ENCODE measurements around the gene SPOCD1.
A peak's percentile ranks its signal among the peaks of the same experiment; 100 is the strongest.

SPOCD1 gene

DNA sequence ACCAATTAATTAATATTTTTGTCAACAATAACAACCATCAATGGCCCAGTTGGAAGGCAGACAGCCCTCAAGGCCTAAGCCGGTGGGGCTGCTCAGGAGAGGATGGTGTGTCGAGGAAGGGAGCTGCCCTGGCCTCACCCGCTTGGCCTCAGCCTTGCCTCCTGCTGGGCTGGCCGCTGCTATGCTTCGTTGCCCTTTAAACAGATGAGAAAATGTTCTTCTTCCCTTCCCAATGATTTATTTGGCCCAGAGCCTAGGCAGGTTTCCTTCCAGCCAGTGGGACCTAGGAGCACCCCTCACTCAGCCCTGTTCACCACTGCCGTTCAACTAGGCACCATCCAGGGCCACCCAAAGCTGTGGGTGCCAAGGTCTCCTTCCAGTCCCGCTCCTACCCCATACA is 48.6 kb downstream of the SPOCD1 start:
- TF ChIP-seq, protein P1, sequence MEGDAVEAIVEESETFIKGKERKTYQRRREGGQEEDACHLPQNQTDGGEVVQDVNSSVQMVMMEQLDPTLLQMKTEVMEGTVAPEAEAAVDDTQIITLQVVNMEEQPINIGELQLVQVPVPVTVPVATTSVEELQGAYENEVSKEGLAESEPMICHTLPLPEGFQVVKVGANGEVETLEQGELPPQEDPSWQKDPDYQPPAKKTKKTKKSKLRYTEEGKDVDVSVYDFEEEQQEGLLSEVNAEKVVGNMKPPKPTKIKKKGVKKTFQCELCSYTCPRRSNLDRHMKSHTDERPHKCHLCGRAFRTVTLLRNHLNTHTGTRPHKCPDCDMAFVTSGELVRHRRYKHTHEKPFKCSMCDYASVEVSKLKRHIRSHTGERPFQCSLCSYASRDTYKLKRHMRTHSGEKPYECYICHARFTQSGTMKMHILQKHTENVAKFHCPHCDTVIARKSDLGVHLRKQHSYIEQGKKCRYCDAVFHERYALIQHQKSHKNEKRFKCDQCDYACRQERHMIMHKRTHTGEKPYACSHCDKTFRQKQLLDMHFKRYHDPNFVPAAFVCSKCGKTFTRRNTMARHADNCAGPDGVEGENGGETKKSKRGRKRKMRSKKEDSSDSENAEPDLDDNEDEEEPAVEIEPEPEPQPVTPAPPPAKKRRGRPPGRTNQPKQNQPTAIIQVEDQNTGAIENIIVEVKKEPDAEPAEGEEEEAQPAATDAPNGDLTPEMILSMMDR (IDR thresholded peaks at IDR 0.05; ENCODE audit: borderline replicate concordance, insufficient read depth, low read depth, low read length) = no peak
- no peak overlapping the region for H3K4me3 ChIP-seq (ENCODE audit: low read depth, low read length)

DNA sequence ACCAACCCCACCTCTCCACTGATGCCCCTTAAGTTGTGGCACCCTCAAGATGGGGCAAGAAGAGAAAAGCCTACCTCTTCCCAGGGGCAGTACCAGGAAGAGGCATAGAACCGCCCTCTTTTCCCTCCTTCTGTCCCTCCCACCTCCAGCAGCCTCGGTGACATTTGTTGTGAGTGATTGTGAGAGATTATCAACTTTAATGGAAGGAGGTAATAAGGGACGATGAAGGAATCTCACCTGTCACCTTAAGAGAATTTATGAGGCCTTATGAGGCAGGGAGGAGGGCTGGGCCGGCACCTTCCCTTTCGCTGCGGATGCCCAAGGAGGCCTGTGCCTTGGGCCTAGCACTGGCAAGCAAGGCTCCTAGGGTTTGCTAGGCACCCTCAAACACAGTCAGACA is 50.3 kb downstream of the SPOCD1 start:
- TF ChIP-seq, protein P1 (IDR thresholded peaks at IDR 0.05; ENCODE audit: borderline replicate concordance, insufficient read depth, low read depth, low read length) = no peak
- no peak overlapping the region for H3K4me3 ChIP-seq (ENCODE audit: low read depth, low read length)

DNA sequence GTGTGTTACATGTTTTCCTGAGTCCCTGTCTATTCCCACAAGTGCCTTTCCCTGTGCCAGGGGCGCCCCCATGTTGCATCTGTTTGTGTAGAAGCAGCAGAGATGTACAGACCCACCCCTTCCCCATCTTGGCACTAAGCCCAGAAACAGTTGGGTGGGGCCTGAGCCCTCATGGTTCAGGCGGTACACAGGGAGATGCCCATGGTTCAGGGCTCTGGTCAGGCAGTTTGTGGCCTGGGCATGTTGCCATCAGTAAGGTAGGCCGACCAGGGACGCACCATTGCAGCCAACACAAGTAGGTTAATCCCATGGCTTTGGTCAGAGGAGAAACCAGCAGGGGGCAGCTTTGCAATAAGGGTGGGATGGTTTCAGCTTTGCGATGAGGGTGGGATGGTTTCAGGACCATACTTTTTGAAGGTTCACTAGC is 50.8 kb downstream of the SPOCD1 start:
- no peak overlapping the region for H3K4me3 ChIP-seq (ENCODE audit: low read depth, low read length)
- TF ChIP-seq, protein P1 (IDR thresholded peaks at IDR 0.05; ENCODE audit: borderline replicate concordance, insufficient read depth, low read depth, low read length) = peak; percentile 20; the same call in 1 of the 2 replicates

DNA sequence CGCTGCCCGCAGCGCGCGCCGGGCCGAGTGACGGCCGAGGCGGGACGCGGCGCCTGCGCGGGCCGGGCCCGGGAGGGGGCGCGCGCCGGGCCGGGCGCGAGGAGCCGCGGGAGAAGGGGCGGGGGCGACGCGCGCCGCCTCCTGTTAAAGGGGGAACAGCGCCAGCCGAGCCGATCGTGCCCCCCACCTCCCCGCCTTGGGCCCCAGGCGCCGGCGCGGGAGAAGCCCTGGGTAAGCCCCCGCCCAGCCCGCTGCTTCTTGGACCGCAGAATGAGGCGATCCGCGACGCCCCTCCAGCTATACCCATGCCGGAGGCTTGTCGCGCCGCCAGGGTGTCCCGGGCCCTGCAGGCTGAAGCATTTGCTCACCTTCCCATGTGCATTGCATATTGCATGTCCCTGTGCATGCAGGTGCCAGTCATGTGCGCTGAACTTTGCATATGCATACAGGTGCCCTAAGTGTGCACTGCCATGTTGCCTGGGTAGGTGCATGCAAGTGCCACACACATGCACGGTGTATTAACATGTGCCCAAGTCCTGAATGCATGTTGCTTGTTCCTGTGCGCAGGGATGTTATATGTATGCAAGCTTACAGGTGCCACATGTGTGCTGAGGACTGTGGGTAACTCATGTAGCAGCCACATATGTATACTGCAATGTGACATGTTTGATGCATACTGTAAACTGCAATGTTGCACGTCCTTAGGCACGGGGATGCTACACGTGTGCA is 51.3 kb downstream of the SPOCD1 start, which contains the start of gene ADGRB2:
Gene ADGRB2 (minus strand): TSS at position 29 of the 729 bp plus-strand sequence. CDS start 7,119 bp downstream, outside the sequence.
- no peak within 1 kb of the TSS for H3K4me3 ChIP-seq (ENCODE audit: low read depth, low read length)
- TF ChIP-seq, protein P1 (IDR thresholded peaks at IDR 0.05; ENCODE audit: borderline replicate concordance, insufficient read depth, low read depth, low read length) = no peak

DNA sequence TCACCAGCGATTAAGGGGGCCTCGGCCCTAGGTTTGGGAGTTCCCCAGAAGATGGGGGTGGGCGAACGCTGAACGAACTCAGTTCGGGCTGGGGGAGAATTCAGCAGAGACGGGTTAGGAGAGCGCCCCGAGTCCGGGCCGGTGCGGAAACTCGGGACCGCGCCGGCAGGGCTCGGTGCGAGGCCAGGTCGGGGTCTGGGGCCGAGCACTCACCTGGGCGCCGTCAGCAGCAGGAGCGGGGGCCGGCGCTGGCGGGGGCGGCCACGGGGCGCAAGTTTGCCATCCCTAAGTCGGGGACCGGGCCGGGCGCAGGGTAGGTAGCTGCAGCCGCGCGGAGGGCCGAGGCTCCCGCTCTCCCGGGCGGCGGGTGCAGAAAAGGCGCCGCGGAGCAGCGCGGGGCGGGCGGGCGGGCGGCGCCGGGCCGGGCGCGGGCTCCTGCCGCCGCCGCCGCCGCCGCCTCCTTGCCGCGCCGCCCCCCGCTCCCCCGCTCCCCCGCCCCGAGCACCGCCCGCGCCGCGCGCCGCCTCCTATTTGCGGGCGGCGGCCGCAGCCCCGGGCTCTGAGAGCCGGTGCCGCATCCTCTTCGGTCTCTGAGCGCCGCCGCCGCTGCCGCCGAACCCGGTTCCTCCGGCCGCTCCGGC is 52.0 kb downstream of the SPOCD1 start:
- TF ChIP-seq, protein P1 (IDR thresholded peaks at IDR 0.05; ENCODE audit: borderline replicate concordance, insufficient read depth, low read depth, low read length) = no peak
- H3K4me3 ChIP-seq (ENCODE audit: low read depth, low read length) = no peak overlapping the region

DNA sequence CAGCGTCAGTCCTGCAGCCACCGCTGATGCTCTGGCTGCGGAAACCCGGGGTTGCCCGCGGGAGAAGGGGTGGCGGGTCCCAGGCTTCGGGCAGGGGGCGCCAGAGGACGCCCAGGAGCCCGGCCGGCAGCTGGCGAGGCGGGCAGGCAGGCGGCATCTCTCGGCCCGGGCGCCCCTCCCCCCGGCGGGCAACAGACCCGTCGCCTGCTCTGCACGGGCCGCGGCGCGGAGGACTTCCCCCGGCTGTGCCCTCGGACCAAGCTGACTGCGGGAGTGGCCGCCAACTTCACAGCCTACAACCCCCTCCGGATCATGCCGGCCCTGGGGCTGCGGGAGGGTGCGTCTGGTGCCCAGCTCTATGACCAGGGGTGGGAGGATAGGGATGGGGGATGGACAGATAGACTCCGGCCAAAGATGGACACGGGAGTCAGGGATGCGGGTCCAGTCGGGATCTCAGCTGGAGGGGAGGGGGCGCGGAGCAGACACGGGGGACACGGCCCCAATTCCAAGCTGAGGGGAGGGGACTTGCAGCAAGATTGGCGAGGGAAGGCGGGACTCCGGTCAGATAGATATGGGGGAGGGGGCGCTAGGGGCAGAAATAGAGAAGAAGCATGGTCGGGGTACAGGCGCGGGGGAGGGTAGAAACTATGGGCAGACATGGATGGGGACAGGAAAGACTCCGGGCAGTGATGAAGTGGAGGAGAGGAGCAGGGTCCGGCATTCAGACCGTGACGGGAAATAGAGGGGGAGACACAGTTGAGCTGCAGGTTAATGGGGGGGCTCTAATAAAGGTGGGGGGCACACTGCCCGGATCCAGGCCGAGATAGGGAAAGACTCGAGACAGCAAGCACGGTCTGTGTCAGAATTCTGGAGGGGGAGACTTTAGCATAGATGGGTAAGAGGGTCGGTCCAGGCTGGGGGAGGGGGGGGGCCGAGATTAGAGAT is 52.8 kb downstream of the SPOCD1 start:
- TF ChIP-seq, protein P1 (IDR thresholded peaks at IDR 0.05; ENCODE audit: borderline replicate concordance, insufficient read depth, low read depth, low read length) = peak; percentile 63
- H3K4me3 ChIP-seq (ENCODE audit: low read depth, low read length) = no peak overlapping the region
